ENCODE measurements around the gene GRK6. TPM values are rescaled to one million over a fixed set of nuclear protein-coding genes. Genes with fewer than 3 reads are reported as not detected.

GRK6 gene
- total RNA-seq, 4 donors from 2014 or later, result 20.7 to 42.3 (median 31.5) TPM

DNA sequence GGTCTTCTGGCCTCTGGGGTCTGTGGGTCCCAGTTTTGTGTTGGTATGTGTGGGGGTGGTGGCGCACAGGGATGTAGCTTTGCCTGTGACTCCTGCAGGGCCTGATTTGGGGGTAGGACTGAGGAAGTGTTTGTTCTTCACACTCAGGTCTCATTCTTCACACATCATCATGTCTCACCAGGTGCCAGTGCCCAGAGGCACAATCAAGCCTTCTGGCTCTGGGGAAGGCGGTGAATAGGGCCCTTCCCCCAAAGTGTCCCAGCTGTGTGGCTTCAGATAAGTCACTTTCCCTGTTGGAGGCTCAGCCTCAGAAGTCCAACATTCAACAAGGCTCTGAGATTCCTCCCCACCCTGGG is 41.8 kb downstream of the GRK6 start:
- TF ChIP-seq POLR2A (IDR thresholded peaks at IDR 0.05) (no peak), POLR2AphosphoS5 (IDR thresholded peaks at IDR 0.05) (no peak), EP300 (IDR thresholded peaks at IDR 0.05) (no peak)
- TF ChIP-seq, protein P1, sequence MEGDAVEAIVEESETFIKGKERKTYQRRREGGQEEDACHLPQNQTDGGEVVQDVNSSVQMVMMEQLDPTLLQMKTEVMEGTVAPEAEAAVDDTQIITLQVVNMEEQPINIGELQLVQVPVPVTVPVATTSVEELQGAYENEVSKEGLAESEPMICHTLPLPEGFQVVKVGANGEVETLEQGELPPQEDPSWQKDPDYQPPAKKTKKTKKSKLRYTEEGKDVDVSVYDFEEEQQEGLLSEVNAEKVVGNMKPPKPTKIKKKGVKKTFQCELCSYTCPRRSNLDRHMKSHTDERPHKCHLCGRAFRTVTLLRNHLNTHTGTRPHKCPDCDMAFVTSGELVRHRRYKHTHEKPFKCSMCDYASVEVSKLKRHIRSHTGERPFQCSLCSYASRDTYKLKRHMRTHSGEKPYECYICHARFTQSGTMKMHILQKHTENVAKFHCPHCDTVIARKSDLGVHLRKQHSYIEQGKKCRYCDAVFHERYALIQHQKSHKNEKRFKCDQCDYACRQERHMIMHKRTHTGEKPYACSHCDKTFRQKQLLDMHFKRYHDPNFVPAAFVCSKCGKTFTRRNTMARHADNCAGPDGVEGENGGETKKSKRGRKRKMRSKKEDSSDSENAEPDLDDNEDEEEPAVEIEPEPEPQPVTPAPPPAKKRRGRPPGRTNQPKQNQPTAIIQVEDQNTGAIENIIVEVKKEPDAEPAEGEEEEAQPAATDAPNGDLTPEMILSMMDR (IDR thresholded peaks at IDR 0.05), result no peak
- Histone ChIP-seq H3K36me3 (peaks cover 0 to 56% of the 10 kb centered on the region in 2 donors), H3K4me3 (no peak overlapping the region), H3K27me3 (no peaks in the 10 kb centered on the region), H3K4me1 (peaks cover 0 to 49% (median 31%) of the 10 kb centered on the region in 3 donors), H3K9me3 (no peaks in the 10 kb centered on the region), H3K27ac (peak overlapping the region in 3 of 4 donors; percentile 52 to 99 (median 91))
- WGBS, 2 donors (ENCODE audit: low coverage in 1 of 2), result no CpG with 5 or more reads among the region's 2 CpGs
- no peak for ATAC-seq

DNA sequence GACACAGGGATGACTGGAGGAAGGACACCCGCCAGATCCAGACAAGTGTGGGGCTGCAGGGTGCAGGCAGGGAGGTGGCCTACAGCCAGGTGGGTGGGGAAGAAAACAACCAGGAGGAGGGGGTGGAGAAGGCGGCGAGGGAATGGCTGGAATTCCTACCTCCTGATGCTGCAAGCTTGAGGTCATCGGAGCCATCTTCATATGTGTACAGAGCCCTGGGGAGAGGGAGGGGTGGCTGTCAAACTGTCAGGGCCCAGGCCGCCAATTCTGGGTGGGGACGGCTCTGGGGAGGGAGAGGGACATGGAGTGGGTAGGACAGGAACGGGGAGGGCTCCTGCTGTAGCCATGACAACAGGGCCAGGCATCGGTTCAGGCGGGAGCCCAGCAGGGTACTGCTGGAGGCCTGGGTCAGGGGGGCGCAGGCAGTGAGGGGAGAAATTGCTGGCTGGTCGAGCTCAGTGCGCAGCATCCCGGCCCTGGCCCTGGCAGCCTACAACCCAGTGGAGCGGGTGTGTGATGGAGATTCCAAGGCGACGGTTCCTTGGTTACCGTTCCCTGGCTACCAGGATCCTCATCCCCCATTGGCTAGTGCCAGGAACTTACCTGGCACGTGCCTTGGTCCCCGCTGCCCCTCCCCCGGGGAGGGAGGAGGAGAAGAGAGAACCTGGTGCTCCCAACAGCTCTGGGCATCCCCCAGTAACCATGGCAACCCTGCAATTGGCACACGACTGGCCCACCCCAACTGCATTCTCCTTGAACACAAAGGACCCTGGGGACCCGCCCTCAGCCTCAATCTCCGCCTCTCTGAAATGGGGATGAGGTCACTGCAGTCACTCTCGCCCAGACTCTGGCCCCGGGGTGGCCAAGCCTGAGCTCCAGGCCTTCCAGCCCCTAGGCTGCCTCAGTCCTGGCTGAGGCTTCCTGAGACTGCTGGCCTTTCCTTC is 42.5 kb downstream of the GRK6 start:
- ATAC-seq, result peak; percentile 67
- Histone ChIP-seq H3K9me3 (no peaks in the 10 kb centered on the region), H3K36me3 (peaks cover 0 to 51% of the 10 kb centered on the region in 2 donors), H3K27me3 (no peaks in the 10 kb centered on the region), H3K4me3 (no peak overlapping the region), H3K27ac (peak overlapping the region in 3 of 4 donors; percentile 91 to 99 (median 95)), H3K4me1 (peaks cover 0 to 56% (median 31%) of the 10 kb centered on the region in 3 donors)
- TF ChIP-seq, protein P1 (IDR thresholded peaks at IDR 0.05), result no peak
- TF ChIP-seq EP300 (IDR thresholded peaks at IDR 0.05), result no peak
- TF ChIP-seq POLR2AphosphoS5 (IDR thresholded peaks at IDR 0.05), result peak; percentile 12
- TF ChIP-seq POLR2A (IDR thresholded peaks at IDR 0.05), result no peak
- WGBS, 2 donors (ENCODE audit: low coverage in 1 of 2), result 29 to 57% methylated on average over 3 to 8 of the region's 25 CpGs

GRCh38 chr5:177469750-177470525 is 43.5 kb downstream of the GRK6 start:
- Histone ChIP-seq H3K4me3 (no peak overlapping the region), H3K9me3 (no peaks in the 10 kb centered on the region), H3K27me3 (no peaks in the 10 kb centered on the region), H3K27ac (peak overlapping the region in 3 of 4 donors; percentile 91 to 99 (median 95)), H3K4me1 (peaks cover 0 to 65% (median 35%) of the 10 kb centered on the region in 3 donors), H3K36me3 (peaks cover 0 to 43% of the 10 kb centered on the region in 2 donors)
- ATAC-seq, result no peak
- 55 to 56% methylated on average over 5 to 6 of the region's 8 CpGs for WGBS, 2 donors (ENCODE audit: low coverage in 1 of 2)
- TF ChIP-seq POLR2AphosphoS5 (IDR thresholded peaks at IDR 0.05) (no peak), POLR2A (IDR thresholded peaks at IDR 0.05) (no peak), EP300 (IDR thresholded peaks at IDR 0.05) (no peak)
- TF ChIP-seq, protein P1 (IDR thresholded peaks at IDR 0.05), result no peak

GRCh38 chr5:177470759-177471536 is 44.5 kb downstream of the GRK6 start:
- TF ChIP-seq POLR2AphosphoS5 (IDR thresholded peaks at IDR 0.05) (no peak), EP300 (IDR thresholded peaks at IDR 0.05) (no peak), POLR2A (IDR thresholded peaks at IDR 0.05) (no peak)
- TF ChIP-seq, protein P1 (IDR thresholded peaks at IDR 0.05), result no peak
- Histone ChIP-seq H3K36me3 (peaks cover 0 to 33% of the 10 kb centered on the region in 2 donors), H3K27me3 (no peaks in the 10 kb centered on the region), H3K4me3 (peak overlapping the region in 1 of 2 donors; percentile 89), H3K27ac (peak overlapping the region in 3 of 4 donors; percentile 91 to 99 (median 95)), H3K4me1 (peaks cover 0 to 76% (median 46%) of the 10 kb centered on the region in 3 donors), H3K9me3 (no peaks in the 10 kb centered on the region)
- no peak for ATAC-seq
- 70% methylated on average over 4 of the region's 10 CpGs; no CpG with 5 or more reads in 1 of the 2 donors for WGBS, 2 donors (ENCODE audit: low coverage in 1 of 2)
